ENCODE data around the gene GDPD3. TPM values are rescaled to one million over a fixed set of nuclear protein-coding genes. Genes with fewer than 3 reads are reported as not detected.

Gene GDPD3
- total RNA-seq: 1 to 10 TPM in 4 of 6 experiments, under 1 TPM in 1, not detected in 1; 0.19 to 2.3 (median 2.3) TPM
- long read RNA-seq, partial matches to known transcripts: 1 of 1 reads
- long read RNA-seq, other reads (novel, unspliced or antisense): 0 of 1 reads

- H3K9me3 ChIP-seq: no peaks in the 10 kb centered on the region
- no peaks in the 10 kb centered on the region for H3K27me3 ChIP-seq
- WGBS (ENCODE audit: insufficient coverage, low coverage, low lambda C conversion rate, missing lambda C conversion rate): 57% methylated on average over 6 of the region's 20 CpGs
- no peak within 1 kb of the TSS for H3K27ac ChIP-seq
- intact Hi-C loops (cut with DNase I): no loop called here
- ATAC-seq (peak; percentile 13 to 48 (median 42)), DNase-seq (no peak)
- H3K4me3 ChIP-seq: no peak within 1 kb of the TSS
- no peak for TF ChIP-seq CTCF (IDR thresholded peaks at IDR 0.05)
- no peak for TF ChIP-seq POLR2A (IDR thresholded peaks at IDR 0.05)
- no peaks in the 10 kb centered on the region for H3K4me1 ChIP-seq
- H3K36me3 ChIP-seq: peaks cover 0 to 24% (median 4%) of the 10 kb centered on the region in 4 donors
These were observed at the start of gene GDPD3 for GRCh38 chr16:30113031-30113710. Gene GDPD3 (minus strand): TSS chr16:30113537. CDS start chr16:30113478, 59 bp downstream.

- ATAC-seq: no peak
- WGBS (ENCODE audit: insufficient coverage, low coverage, low lambda C conversion rate, missing lambda C conversion rate): 83% methylated on average over 1 of the region's 1 CpG
- H3K27me3 ChIP-seq: no peaks in the 10 kb centered on the region
- H3K4me1 ChIP-seq: no peaks in the 10 kb centered on the region
- H3K4me3 ChIP-seq: no peak overlapping the region
- no peaks in the 10 kb centered on the region for H3K36me3 ChIP-seq
- DNase-seq: no peak
- intact Hi-C loops (cut with DNase I): no loop called here
- H3K9me3 ChIP-seq: no peaks in the 10 kb centered on the region
- no peak overlapping the region for H3K27ac ChIP-seq
- TF ChIP-seq CTCF (IDR thresholded peaks at IDR 0.05) (no peak), POLR2A (IDR thresholded peaks at IDR 0.05) (no peak)
These were observed 43.9 kb upstream of the GDPD3 start for GRCh38 chr16:30157214-30157613.

- Histone ChIP-seq H3K4me1 (no peaks in the 10 kb centered on the region), H3K9me3 (no peaks in the 10 kb centered on the region), H3K36me3 (no peaks in the 10 kb centered on the region), H3K27ac (no peak overlapping the region), H3K4me3 (no peak overlapping the region), H3K27me3 (no peaks in the 10 kb centered on the region)
- no peak for ATAC-seq
- DNase-seq: no peak
- intact Hi-C loops (cut with DNase I): no loop called here
- TF ChIP-seq CTCF (IDR thresholded peaks at IDR 0.05): no peak
- TF ChIP-seq POLR2A (IDR thresholded peaks at IDR 0.05): no peak
- 96% methylated on average over 3 of the region's 5 CpGs for WGBS (ENCODE audit: insufficient coverage, low coverage, low lambda C conversion rate, missing lambda C conversion rate)
These were observed 41.9 kb upstream of the GDPD3 start for GRCh38 chr16:30155188-30155587.

- DNase-seq (no peak), ATAC-seq (no peak)
- H3K27me3 ChIP-seq: no peaks in the 10 kb centered on the region
- 99% methylated on average over 9 of the region's 9 CpGs for WGBS (ENCODE audit: insufficient coverage, low coverage, low lambda C conversion rate, missing lambda C conversion rate)
- no peaks in the 10 kb centered on the region for H3K4me1 ChIP-seq
- no peaks in the 10 kb centered on the region for H3K9me3 ChIP-seq
- H3K36me3 ChIP-seq: no peaks in the 10 kb centered on the region
- H3K4me3 ChIP-seq: no peak overlapping the region
- intact Hi-C loops (cut with DNase I): no loop called here
- TF ChIP-seq POLR2A (IDR thresholded peaks at IDR 0.05) (no peak), CTCF (IDR thresholded peaks at IDR 0.05) (no peak)
- H3K27ac ChIP-seq: no peak overlapping the region
These were observed 39.2 kb upstream of the GDPD3 start for GRCh38 chr16:30152517-30152916.
